GM19397 (cell line): Measurements from ENCODE around the gene GPR15LG.

Experiments used
- ATAC-seq: cut with Tn5 transposase; IDR thresholded peaks from one replicate; pipeline ENCODE4 v1.9.1; 2021; ENCODE audit warnings: mild to moderate bottlenecking, moderate library complexity; ENCODE audit not compliant: unreplicated experiment

Gene GPR15LG

GRCh38 chr10:84212014-84212413 is 38.4 kb downstream of the GPR15LG start:
- ATAC-seq = no peak

GRCh38 chr10:84213076-84213475 is 39.5 kb downstream of the GPR15LG start:
- ATAC-seq = no peak

GRCh38 chr10:84214046-84214572 is 40.5 kb downstream of the GPR15LG start:
- ATAC-seq = no peak

- ATAC-seq = peak; percentile 83
These were observed 41.1 kb downstream of the GPR15LG start for GRCh38 chr10:84214612-84215235.

- no peak for ATAC-seq
These were observed 43.2 kb downstream of the GPR15LG start for GRCh38 chr10:84216834-84217233.

- ATAC-seq = no peak
These were observed 44.1 kb downstream of the GPR15LG start for GRCh38 chr10:84217746-84218145.

GRCh38 chr10:84221916-84222315 is 48.3 kb downstream of the GPR15LG start:
- ATAC-seq = no peak

- no peak for ATAC-seq
These were observed 50.9 kb downstream of the GPR15LG start for GRCh38 chr10:84224411-84225028.

- ATAC-seq = no peak
These were observed 52.0 kb downstream of the GPR15LG start, which contains the start of gene LRIT2 for GRCh38 chr10:84225427-84226173. Gene LRIT2 (minus strand): TSS chr10:84225544. CDS start chr10:84225520, 24 bp downstream.

GRCh38 chr10:84226616-84227015 is 53.0 kb downstream of the GPR15LG start:
- no peak for ATAC-seq

GRCh38 chr10:84227810-84228209 is 54.2 kb downstream of the GPR15LG start:
- ATAC-seq = no peak

GRCh38 chr10:84230359-84230758 is 56.8 kb downstream of the GPR15LG start:
- ATAC-seq = no peak

GRCh38 chr10:84232376-84232775 is 58.8 kb downstream of the GPR15LG start:
- no peak for ATAC-seq

- no peak for ATAC-seq
These were observed 60.3 kb downstream of the GPR15LG start for GRCh38 chr10:84233940-84234339.

- ATAC-seq = no peak
These were observed 60.9 kb downstream of the GPR15LG start for GRCh38 chr10:84234479-84234878.
